CD14-positive monocyte (primary cell): ENCODE results near the gene WWOX. TPM values are rescaled to one million over a fixed set of nuclear protein-coding genes. Genes with fewer than 3 reads are reported as not detected.

ENCODE experiments used
- DNase-seq, 3 donors: peaks; one replicate each; pipeline ENCODE4 v3.0.0-alpha.2; 2011 to 2022
- H2AFZ ChIP-seq: 2 replicates; pipeline ENCODE4 v1.6.0; 2012; ENCODE audit warnings: mild to moderate bottlenecking, low read depth, low read length, inconsistent platforms; ENCODE audit not compliant: insufficient read depth, poor library complexity, severe bottlenecking
- H3K27ac ChIP-seq, 2 donors: 1 replicate in 1 of 2; 2 replicates in 1 of 2; pipeline ENCODE4 v1.5.1; 2012 to 2013; ENCODE audit warnings: low read length in 2 of 2, control low read depth in 1 of 2, inconsistent platforms in 1 of 2, low read depth in 1 of 2, mild to moderate bottlenecking in 1 of 2
- H3K27me3 ChIP-seq, 2 donors: one replicate each; pipeline versions ENCODE4 v1.6.0 to v1.6.1; 2011 to 2013; ENCODE audit warnings: low read length in 2 of 2; ENCODE audit not compliant: control insufficient read depth in 2 of 2, insufficient read depth in 2 of 2
- H3K36me3 ChIP-seq, 2 donors: replicated peaks in 1 of 2; 1 replicate in 1 of 2; 2 replicates in 1 of 2; pipeline versions ENCODE4 v1.5.1 to v1.6.1; 2012 to 2013; ENCODE audit warnings: low read length in 2 of 2, control low read depth in 1 of 2, inconsistent platforms in 1 of 2, mild to moderate bottlenecking in 1 of 2; ENCODE audit not compliant: insufficient read depth in 2 of 2, control insufficient read depth in 1 of 2
- H3K4me1 ChIP-seq, 2 donors: 1 replicate in 1 of 2; 2 replicates in 1 of 2; pipeline versions ENCODE4 v1.5.1 to v1.6.1; 2012 to 2013; ENCODE audit warnings: low read length in 2 of 2, control low read depth in 1 of 2, inconsistent platforms in 1 of 2, mild to moderate bottlenecking in 1 of 2, moderate library complexity in 1 of 2; ENCODE audit not compliant: insufficient read depth in 2 of 2, control insufficient read depth in 1 of 2
- H3K4me2 ChIP-seq: replicated peaks from 2 replicates; pipeline ENCODE3; 2012; ENCODE audit warnings: low read length, moderate library complexity, mild to moderate bottlenecking; ENCODE audit not compliant: poor library complexity, severe bottlenecking; ENCODE audit errors: extremely low read depth
- H3K4me3 ChIP-seq, 3 experiments: fragments of 200-600 bp in 1 of 3; sonication (generic) in 1 of 3; replicated peaks in 1 of 3; 1 replicate in 2 of 3; 2 replicates in 1 of 3; pipeline ENCODE4 v1.5.1; 2011 to 2013; ENCODE audit warnings: low read length in 3 of 3, mild to moderate bottlenecking in 3 of 3, control low read depth in 2 of 3, low read depth in 2 of 3, inconsistent platforms in 1 of 3, moderate library complexity in 1 of 3
- H3K79me2 ChIP-seq: 2 replicates; pipeline ENCODE4 v1.6.0; 2012; ENCODE audit warnings: mild to moderate bottlenecking, control low read depth, inconsistent platforms, low read length, moderate library complexity; ENCODE audit not compliant: insufficient read depth
- H3K9ac ChIP-seq: 2 replicates; pipeline ENCODE4 v1.6.0; 2017; ENCODE audit warnings: low read length, mild to moderate bottlenecking; ENCODE audit not compliant: insufficient read depth, poor library complexity, severe bottlenecking
- H3K9me3 ChIP-seq, 2 donors: replicated peaks in 1 of 2; 1 replicate in 1 of 2; 2 replicates in 1 of 2; pipeline versions ENCODE4 v1.5.1 to v1.6.1; 2012 to 2013; ENCODE audit warnings: low read length in 2 of 2, control low read depth in 1 of 2; ENCODE audit not compliant: control insufficient read depth in 1 of 2, insufficient read depth in 1 of 2
- H4K20me1 ChIP-seq: 2 replicates; pipeline ENCODE4 v1.6.0; 2012; ENCODE audit warnings: mild to moderate bottlenecking, low read length, control low read depth, moderate library complexity; ENCODE audit not compliant: insufficient read depth
- H3K27ac Mint-ChIP-seq, 7 donors: one replicate each; pipeline ENCODE4 v1.8.0; 2020; ENCODE audit warnings: mild to moderate bottlenecking in 7 of 7, mixed read lengths in 7 of 7, moderate library complexity in 6 of 7, inconsistent platforms in 2 of 7
- H3K27me3 Mint-ChIP-seq, 3 donors: one replicate each; pipeline ENCODE4 v1.8.0; 2021 to 2022; ENCODE audit warnings: low read depth in 3 of 3, mild to moderate bottlenecking in 3 of 3, mixed read lengths in 3 of 3, moderate library complexity in 3 of 3, inconsistent platforms in 1 of 3
- H3K36me3 Mint-ChIP-seq, 2 donors: one replicate each; pipeline ENCODE4 v1.8.0; 2020; ENCODE audit warnings: mixed read lengths in 2 of 2, inconsistent platforms in 1 of 2, mild to moderate bottlenecking in 1 of 2
- H3K4me1 Mint-ChIP-seq: one replicate; pipeline ENCODE4 v1.8.0; 2020; ENCODE audit warnings: mild to moderate bottlenecking, mixed read lengths
- H3K4me3 Mint-ChIP-seq, 2 donors: one replicate each; pipeline ENCODE4 v1.8.0; 2020; ENCODE audit warnings: mild to moderate bottlenecking in 2 of 2, mixed read lengths in 2 of 2, moderate library complexity in 1 of 2
- H3K9me3 Mint-ChIP-seq, 7 donors: one replicate each; pipeline ENCODE4 v1.8.0; 2020 to 2022; ENCODE audit warnings: mixed read lengths in 7 of 7, mild to moderate bottlenecking in 6 of 7, moderate library complexity in 6 of 7, inconsistent platforms in 2 of 7
- WGBS: methylation state at CpG from one replicate; pipeline ENCODE4 v1.1.5; 2013; ENCODE audit warnings: missing lambda C conversion rate; ENCODE audit not compliant: insufficient coverage; 5-methylcytosine and 5-hydroxymethylcytosine counted together
- intact Hi-C, 2 donors: fragments of 100-400 bp; cut with micrococcal nuclease; formaldehyde crosslinking; loops; one replicate each; pipeline versions ENCODE4 v1.15.0 to v1.15.1; 2023
- polyA plus RNA-seq, 3 donors: library from polyadenylated mRNA; depleted of rRNA in 1 of 3; unstranded in 2 of 3; stranded (reverse) in 1 of 3; fragments of 300-500 nt in 2 of 3; fragments of >200 nt in 1 of 3; fragmentation: Illumina TruSeq in 2 of 3; gene quantifications; 1 replicate in 2 of 3; 2 replicates in 1 of 3; pipeline ENCODE4 v1.2.3, GENCODE V29; 2012 to 2021
- TF ChIP-seq, protein P1 (sequence below): fragments of 200-600 bp; IDR thresholded peaks from one replicate; pipeline ENCODE4 v1.8.0; 2022; ENCODE audit warnings: antibody characterized with exemption, mild to moderate bottlenecking

WWOX gene
- polyA plus RNA-seq, 3 donors, result 4.0 to 7.0 (median 6.3) TPM

DNA sequence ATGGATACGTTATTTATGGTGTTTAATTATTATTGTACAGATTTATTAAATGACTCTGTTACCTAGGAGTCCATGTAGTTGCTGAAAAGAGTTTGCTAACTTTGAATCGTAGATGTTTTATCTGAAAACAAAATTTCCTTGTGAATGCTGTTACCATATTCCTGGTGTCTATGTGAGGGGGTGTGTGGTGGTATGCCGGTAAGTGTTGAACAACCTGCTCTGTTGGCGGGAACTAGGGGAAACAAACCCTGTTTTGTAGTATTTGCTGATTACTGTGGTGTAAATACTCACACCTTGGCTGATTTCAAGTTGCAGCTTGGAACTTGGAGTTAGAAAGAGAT is 386.4 kb downstream of the WWOX start:
- H3K9me3 ChIP-seq, result no peaks in the 10 kb centered on the region
- H3K27me3 ChIP-seq, result no peaks in the 10 kb centered on the region
- H3K9me3 Mint-ChIP-seq, result peaks cover 0 to 3% (median 0%) of the 10 kb centered on the region in 7 donors
- peaks cover 3% of the 10 kb centered on the region for H3K4me1 Mint-ChIP-seq
- H3K4me1 ChIP-seq, result no peaks in the 10 kb centered on the region
- H3K36me3 ChIP-seq, result no peaks in the 10 kb centered on the region
- TF ChIP-seq, protein P1, sequence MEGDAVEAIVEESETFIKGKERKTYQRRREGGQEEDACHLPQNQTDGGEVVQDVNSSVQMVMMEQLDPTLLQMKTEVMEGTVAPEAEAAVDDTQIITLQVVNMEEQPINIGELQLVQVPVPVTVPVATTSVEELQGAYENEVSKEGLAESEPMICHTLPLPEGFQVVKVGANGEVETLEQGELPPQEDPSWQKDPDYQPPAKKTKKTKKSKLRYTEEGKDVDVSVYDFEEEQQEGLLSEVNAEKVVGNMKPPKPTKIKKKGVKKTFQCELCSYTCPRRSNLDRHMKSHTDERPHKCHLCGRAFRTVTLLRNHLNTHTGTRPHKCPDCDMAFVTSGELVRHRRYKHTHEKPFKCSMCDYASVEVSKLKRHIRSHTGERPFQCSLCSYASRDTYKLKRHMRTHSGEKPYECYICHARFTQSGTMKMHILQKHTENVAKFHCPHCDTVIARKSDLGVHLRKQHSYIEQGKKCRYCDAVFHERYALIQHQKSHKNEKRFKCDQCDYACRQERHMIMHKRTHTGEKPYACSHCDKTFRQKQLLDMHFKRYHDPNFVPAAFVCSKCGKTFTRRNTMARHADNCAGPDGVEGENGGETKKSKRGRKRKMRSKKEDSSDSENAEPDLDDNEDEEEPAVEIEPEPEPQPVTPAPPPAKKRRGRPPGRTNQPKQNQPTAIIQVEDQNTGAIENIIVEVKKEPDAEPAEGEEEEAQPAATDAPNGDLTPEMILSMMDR, result no peak
- 100% methylated on average over 4 of the region's 4 CpGs for WGBS
- H3K4me3 ChIP-seq, result no peak overlapping the region
- peaks cover 0 to 2% (median 0%) of the 10 kb centered on the region in 3 donors for H3K27me3 Mint-ChIP-seq
- H3K27ac ChIP-seq, result no peak overlapping the region
- no peak overlapping the region for H3K27ac Mint-ChIP-seq
- H3K4me3 Mint-ChIP-seq, result no peak overlapping the region
- no peaks in the 10 kb centered on the region for H4K20me1 ChIP-seq
- DNase-seq, result no peak
- H3K9ac ChIP-seq, result no peak overlapping the region
- intact Hi-C loops, result no loop called here
- no peaks in the 10 kb centered on the region for H3K36me3 Mint-ChIP-seq
- no peaks in the 10 kb centered on the region for H3K79me2 ChIP-seq
- no peak overlapping the region for H2AFZ ChIP-seq
- H3K4me2 ChIP-seq, result no peak overlapping the region

- intact Hi-C loops, result no loop called here
- no peaks in the 10 kb centered on the region for H3K4me1 ChIP-seq
- no peaks in the 10 kb centered on the region for H3K79me2 ChIP-seq
- H3K27ac ChIP-seq, result no peak overlapping the region
- H3K36me3 Mint-ChIP-seq, result no peaks in the 10 kb centered on the region
- no peak for DNase-seq
- no peak overlapping the region for H3K9ac ChIP-seq
- no peaks in the 10 kb centered on the region for H3K36me3 ChIP-seq
- H3K27me3 ChIP-seq, result no peaks in the 10 kb centered on the region
- peaks cover 0 to 3% (median 2%) of the 10 kb centered on the region in 3 donors for H3K27me3 Mint-ChIP-seq
- H3K4me2 ChIP-seq, result no peak overlapping the region
- no CpG with 5 or more reads among the region's 3 CpGs for WGBS
- peaks cover 3% of the 10 kb centered on the region for H3K4me1 Mint-ChIP-seq
- H3K27ac Mint-ChIP-seq, result no peak overlapping the region
- TF ChIP-seq, protein P1, result no peak
- peaks cover 0 to 3% (median 0%) of the 10 kb centered on the region in 7 donors for H3K9me3 Mint-ChIP-seq
- no peak overlapping the region for H3K4me3 ChIP-seq
- no peaks in the 10 kb centered on the region for H4K20me1 ChIP-seq
- no peak overlapping the region for H3K4me3 Mint-ChIP-seq
- no peaks in the 10 kb centered on the region for H3K9me3 ChIP-seq
- no peak overlapping the region for H2AFZ ChIP-seq
Measured at GRCh38 chr16:78487471-78487870, 388.0 kb downstream of the WWOX start.
